Measurements from ENCODE around the gene THSD7A. TPM values are rescaled to one million over a fixed set of nuclear protein-coding genes. Genes with fewer than 3 reads are reported as not detected.
A peak's percentile ranks its signal among the peaks of the same experiment; 100 is the strongest.

Gene THSD7A, protein sequence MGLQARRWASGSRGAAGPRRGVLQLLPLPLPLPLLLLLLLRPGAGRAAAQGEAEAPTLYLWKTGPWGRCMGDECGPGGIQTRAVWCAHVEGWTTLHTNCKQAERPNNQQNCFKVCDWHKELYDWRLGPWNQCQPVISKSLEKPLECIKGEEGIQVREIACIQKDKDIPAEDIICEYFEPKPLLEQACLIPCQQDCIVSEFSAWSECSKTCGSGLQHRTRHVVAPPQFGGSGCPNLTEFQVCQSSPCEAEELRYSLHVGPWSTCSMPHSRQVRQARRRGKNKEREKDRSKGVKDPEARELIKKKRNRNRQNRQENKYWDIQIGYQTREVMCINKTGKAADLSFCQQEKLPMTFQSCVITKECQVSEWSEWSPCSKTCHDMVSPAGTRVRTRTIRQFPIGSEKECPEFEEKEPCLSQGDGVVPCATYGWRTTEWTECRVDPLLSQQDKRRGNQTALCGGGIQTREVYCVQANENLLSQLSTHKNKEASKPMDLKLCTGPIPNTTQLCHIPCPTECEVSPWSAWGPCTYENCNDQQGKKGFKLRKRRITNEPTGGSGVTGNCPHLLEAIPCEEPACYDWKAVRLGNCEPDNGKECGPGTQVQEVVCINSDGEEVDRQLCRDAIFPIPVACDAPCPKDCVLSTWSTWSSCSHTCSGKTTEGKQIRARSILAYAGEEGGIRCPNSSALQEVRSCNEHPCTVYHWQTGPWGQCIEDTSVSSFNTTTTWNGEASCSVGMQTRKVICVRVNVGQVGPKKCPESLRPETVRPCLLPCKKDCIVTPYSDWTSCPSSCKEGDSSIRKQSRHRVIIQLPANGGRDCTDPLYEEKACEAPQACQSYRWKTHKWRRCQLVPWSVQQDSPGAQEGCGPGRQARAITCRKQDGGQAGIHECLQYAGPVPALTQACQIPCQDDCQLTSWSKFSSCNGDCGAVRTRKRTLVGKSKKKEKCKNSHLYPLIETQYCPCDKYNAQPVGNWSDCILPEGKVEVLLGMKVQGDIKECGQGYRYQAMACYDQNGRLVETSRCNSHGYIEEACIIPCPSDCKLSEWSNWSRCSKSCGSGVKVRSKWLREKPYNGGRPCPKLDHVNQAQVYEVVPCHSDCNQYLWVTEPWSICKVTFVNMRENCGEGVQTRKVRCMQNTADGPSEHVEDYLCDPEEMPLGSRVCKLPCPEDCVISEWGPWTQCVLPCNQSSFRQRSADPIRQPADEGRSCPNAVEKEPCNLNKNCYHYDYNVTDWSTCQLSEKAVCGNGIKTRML (N-terminal part only)
- total RNA-seq (1 to 10 TPM; 3.7 to 4.6 TPM), polyA plus RNA-seq (ENCODE audit: insufficient read length in 6 of 6) (10 to 100 TPM; 15.0 to 20.8 (median 18.9) TPM)
- long read RNA-seq, donor 1, partial matches to known transcripts = 8 of 9 reads
- long read RNA-seq, donor 1, other reads (novel, unspliced or antisense) = 0 of 9 reads
- long read RNA-seq, donor 2 = 0 reads
- long read RNA-seq, donor 3 = 0 reads
- long read RNA-seq, donor 4, partial matches to known transcripts = 1 of 2 reads
- long read RNA-seq, donor 4, other reads (novel, unspliced or antisense) = 1 of 2 reads
- long read RNA-seq, donor 5 = 0 reads
- long read RNA-seq, donor 6 = 0 reads
- long read RNA-seq, donor 7 = 0 reads
- long read RNA-seq, donor 8 = 0 reads
- long read RNA-seq, donor 9 = 0 reads
- long read RNA-seq, donor 10, partial matches to known transcripts = 2 of 2 reads
- long read RNA-seq, donor 10, other reads (novel, unspliced or antisense) = 0 of 2 reads
- long read RNA-seq, donor 11, partial matches to known transcripts = 6 of 6 reads
- long read RNA-seq, donor 11, other reads (novel, unspliced or antisense) = 0 of 6 reads
- long read RNA-seq, donor 12 = 0 reads

DNA sequence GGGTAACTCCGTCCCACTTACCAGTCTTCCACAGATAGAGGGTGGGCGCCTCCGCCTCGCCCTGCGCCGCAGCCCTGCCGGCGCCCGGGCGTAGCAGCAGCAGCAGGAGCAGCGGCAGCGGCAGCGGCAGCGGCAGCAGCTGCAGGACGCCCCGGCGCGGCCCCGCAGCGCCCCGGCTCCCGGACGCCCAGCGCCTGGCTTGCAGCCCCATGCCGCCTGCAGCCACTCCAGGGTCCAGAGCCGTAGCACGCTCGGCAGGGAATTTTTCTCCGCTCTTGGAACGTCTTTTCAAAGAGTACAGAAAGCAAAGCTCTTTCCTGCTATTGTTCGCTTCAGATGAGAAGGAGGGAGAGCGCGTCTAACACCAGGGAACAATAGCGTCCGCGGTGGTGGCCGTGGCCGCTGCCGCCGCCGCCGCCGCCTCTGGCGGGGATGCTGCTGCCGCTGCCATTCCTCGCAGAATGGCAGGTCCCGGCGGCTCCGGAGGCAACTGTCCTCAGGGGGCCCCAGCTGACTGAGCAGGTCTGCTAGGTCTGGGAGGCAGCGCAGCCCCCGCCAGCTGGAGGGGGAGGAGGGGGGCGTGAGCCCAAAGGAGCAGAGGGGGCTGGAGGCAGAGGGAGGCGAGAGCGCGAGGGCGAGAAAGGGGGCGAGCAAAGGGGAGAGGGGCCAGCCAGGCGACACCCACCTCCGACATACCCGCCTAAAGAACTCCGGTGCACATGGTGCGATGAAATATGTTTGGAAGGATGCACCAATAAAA, at the start of gene THSD7A:
Gene THSD7A (minus strand): TSS at position 463 of the 760 bp plus-strand sequence. CDS start 252 bp downstream, at position 211.
- ATAC-seq = peak; percentile 95
- DNase-seq = peak in 3 of 4 donors; percentile 34 to 88 (median 70)
- Histone ChIP-seq H3K4me1 (peaks cover 0 to 10% of the 10 kb centered on the region in 2 donors), H3K27ac (peak within 1 kb of the TSS in 1 of 2 donors; percentile 65), H3K27me3 (peaks cover 0 to 28% of the 10 kb centered on the region in 2 donors), H3K36me3 (no peaks in the 10 kb centered on the region), H3K4me3 (peak within 1 kb of the TSS; percentile 37 to 40), H3K9me3 (no peaks in the 10 kb centered on the region)
- TF ChIP-seq, protein P1, sequence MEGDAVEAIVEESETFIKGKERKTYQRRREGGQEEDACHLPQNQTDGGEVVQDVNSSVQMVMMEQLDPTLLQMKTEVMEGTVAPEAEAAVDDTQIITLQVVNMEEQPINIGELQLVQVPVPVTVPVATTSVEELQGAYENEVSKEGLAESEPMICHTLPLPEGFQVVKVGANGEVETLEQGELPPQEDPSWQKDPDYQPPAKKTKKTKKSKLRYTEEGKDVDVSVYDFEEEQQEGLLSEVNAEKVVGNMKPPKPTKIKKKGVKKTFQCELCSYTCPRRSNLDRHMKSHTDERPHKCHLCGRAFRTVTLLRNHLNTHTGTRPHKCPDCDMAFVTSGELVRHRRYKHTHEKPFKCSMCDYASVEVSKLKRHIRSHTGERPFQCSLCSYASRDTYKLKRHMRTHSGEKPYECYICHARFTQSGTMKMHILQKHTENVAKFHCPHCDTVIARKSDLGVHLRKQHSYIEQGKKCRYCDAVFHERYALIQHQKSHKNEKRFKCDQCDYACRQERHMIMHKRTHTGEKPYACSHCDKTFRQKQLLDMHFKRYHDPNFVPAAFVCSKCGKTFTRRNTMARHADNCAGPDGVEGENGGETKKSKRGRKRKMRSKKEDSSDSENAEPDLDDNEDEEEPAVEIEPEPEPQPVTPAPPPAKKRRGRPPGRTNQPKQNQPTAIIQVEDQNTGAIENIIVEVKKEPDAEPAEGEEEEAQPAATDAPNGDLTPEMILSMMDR (IDR thresholded peaks at IDR 0.05) = no peak
- intact Hi-C loops (cut with DNase I) = no loop called here

DNA sequence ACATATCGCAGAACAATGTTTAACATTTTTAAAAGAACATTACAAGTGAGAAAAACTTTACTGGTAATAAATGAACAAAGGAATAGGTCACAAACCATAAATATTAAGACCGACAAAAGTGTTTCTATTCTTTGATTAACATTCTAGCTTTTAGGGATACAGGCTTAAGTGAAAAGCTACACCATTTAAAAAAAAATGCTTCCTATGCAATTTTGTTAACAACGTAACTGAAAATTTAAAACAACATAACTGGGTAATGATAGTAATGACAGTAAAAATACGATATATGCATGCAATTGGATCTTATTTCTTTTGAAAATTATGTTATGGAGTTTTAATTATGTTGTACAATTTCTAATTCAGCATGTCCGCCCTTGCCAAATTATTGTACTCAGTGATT, 49.7 kb upstream of the THSD7A start:
- DNase-seq (no peak), ATAC-seq (no peak)
- Histone ChIP-seq H3K27ac (no peak overlapping the region), H3K9me3 (peaks cover 0 to 11% of the 10 kb centered on the region in 2 donors), H3K4me1 (no peaks in the 10 kb centered on the region), H3K27me3 (no peaks in the 10 kb centered on the region), H3K4me3 (no peak overlapping the region), H3K36me3 (no peaks in the 10 kb centered on the region)
- TF ChIP-seq, protein P1 (IDR thresholded peaks at IDR 0.05) = no peak
- intact Hi-C loops (cut with DNase I) = no loop called here

DNA sequence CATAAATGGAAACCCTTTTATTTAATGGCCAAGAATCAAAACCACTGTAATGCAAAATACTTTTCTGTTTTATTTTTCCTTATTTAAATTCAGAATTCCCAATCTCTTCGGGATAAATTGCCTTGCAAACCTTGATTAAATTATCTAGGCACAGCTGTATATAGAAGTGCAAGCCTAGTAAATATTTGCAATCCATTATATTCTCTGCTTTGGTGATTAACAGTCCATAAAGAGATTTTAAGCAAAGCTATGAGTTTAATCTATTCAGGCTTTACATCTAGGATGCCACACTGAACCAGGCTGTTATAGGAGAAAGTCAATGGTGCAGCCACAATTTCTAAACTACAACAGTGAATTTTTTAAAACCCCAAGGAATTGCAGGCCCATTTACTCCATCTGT, 43.6 kb upstream of the THSD7A start:
- TF ChIP-seq, protein P1 (IDR thresholded peaks at IDR 0.05) = no peak
- Histone ChIP-seq H3K27ac (no peak overlapping the region), H3K9me3 (peaks cover 0 to 11% of the 10 kb centered on the region in 2 donors), H3K4me3 (no peak overlapping the region), H3K27me3 (no peaks in the 10 kb centered on the region), H3K4me1 (no peaks in the 10 kb centered on the region), H3K36me3 (no peaks in the 10 kb centered on the region)
- intact Hi-C loops (cut with DNase I) = no loop called here
- DNase-seq (no peak), ATAC-seq (no peak)

DNA sequence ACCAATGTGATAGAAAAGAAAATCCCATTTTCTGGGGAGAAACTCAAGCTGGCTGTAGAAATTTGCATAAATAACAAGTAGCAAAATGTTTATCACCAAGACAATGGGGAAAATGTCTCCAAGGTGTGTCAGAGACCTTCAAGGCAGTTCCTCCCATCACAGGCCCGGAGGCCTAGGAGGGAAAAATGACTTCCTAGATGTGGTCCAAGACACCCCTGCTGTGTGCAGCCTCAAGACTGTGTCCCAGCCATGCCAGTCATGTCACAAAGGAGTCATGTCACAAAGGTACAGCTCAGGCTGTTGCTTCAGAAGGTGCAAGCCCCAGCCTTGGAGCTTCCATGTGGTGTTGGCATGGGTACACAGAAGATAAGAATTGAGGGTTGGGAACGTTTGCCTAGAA, 33.7 kb upstream of the THSD7A start:
- TF ChIP-seq, protein P1 (IDR thresholded peaks at IDR 0.05) = no peak
- H3K4me1 ChIP-seq = no peaks in the 10 kb centered on the region

More for the DNA sequence above, 33.7 kb upstream of the THSD7A start:
- DNase-seq (peak in 1 of 4 donors; percentile 7), ATAC-seq (no peak)
- Histone ChIP-seq H3K9me3 (peaks cover 0 to 38% of the 10 kb centered on the region in 2 donors), H3K4me3 (no peak overlapping the region), H3K27me3 (no peaks in the 10 kb centered on the region), H3K27ac (no peak overlapping the region), H3K36me3 (no peaks in the 10 kb centered on the region)
- intact Hi-C loops (cut with DNase I) = no loop called here
